Activated CD4-positive, alpha-beta T cell treated with anti-CD3 and anti-CD28 coated beads, Interleukin-2, amount 50 U/mL, for 1 hour (primary cell): ENCODE results near the gene SLC46A3.
A peak's percentile ranks its signal among the peaks of the same experiment; 100 is the strongest.
"Not testable (repeated sequence)": the region's sequence is repeated elsewhere in the genome, so short reads cannot be mapped to it uniquely, and the experiment has no call there.

Experiments
- DNase-seq: peaks from one replicate; pipeline ENCODE4 v3.0.0-alpha.2; 2020

Gene SLC46A3

GRCh38 chr13:28718543-28719226 is at the start of gene SLC46A3:
Gene SLC46A3 (minus strand): TSS chr13:28718970. CDS start chr13:28717998, 972 bp downstream.
- DNase-seq = peak; percentile 98

GRCh38 chr13:28763887-28764286 is 45.1 kb upstream of the SLC46A3 start:
- DNase-seq = no peak

GRCh38 chr13:28761586-28761985 is 42.8 kb upstream of the SLC46A3 start:
- no peak for DNase-seq

- DNase-seq = no peak
These were observed 36.7 kb upstream of the SLC46A3 start for GRCh38 chr13:28755546-28755870.

GRCh38 chr13:28754698-28755545 is 36.2 kb upstream of the SLC46A3 start:
- no peak for DNase-seq

GRCh38 chr13:28753946-28754345 is 35.2 kb upstream of the SLC46A3 start:
- no peak for DNase-seq

GRCh38 chr13:28753208-28753892 is 34.6 kb upstream of the SLC46A3 start:
- DNase-seq = no peak

- no peak for DNase-seq
These were observed 32.6 kb upstream of the SLC46A3 start for GRCh38 chr13:28751175-28751960.

GRCh38 chr13:28750187-28751045 is 31.6 kb upstream of the SLC46A3 start:
- DNase-seq = no peak

- no peak for DNase-seq
These were observed 29.1 kb upstream of the SLC46A3 start for GRCh38 chr13:28747851-28748250.

- DNase-seq = no peak
These were observed 27.5 kb upstream of the SLC46A3 start for GRCh38 chr13:28746287-28746612.

GRCh38 chr13:28744656-28745055 is 25.9 kb upstream of the SLC46A3 start:
- DNase-seq = no peak

GRCh38 chr13:28744091-28744536 is 25.3 kb upstream of the SLC46A3 start:
- no peak for DNase-seq

- DNase-seq = no peak
These were observed 24.8 kb upstream of the SLC46A3 start for GRCh38 chr13:28743499-28744083.

- no peak for DNase-seq
These were observed 24.2 kb upstream of the SLC46A3 start for GRCh38 chr13:28743020-28743419.

GRCh38 chr13:28742445-28742844 is 23.7 kb upstream of the SLC46A3 start:
- not testable (repeated sequence) for DNase-seq

GRCh38 chr13:28741084-28741491 is 22.3 kb upstream of the SLC46A3 start:
- no peak for DNase-seq

GRCh38 chr13:28739376-28739775 is 20.6 kb upstream of the SLC46A3 start:
- no peak for DNase-seq

- no peak for DNase-seq
These were observed 16.8 kb upstream of the SLC46A3 start for GRCh38 chr13:28735481-28736029.

GRCh38 chr13:28734906-28735305 is 16.1 kb upstream of the SLC46A3 start:
- DNase-seq = no peak

GRCh38 chr13:28730762-28731161 is 12.0 kb upstream of the SLC46A3 start:
- no peak for DNase-seq
